Epidermal melanocyte (primary cell): ENCODE data around the gene ILKAP.
A peak's percentile ranks its signal among the peaks of the same experiment; 100 is the strongest.

ENCODE experiments used
- DNase-seq: peaks from one replicate; pipeline ENCODE4 v3.0.0; 2011; ENCODE audit warnings: low spot score; ENCODE audit not compliant: insufficient read length

Gene ILKAP

GRCh38 chr2:238237431-238238135 lies 34.1 kb upstream of the ILKAP start:
- DNase-seq = no peak

DNA sequence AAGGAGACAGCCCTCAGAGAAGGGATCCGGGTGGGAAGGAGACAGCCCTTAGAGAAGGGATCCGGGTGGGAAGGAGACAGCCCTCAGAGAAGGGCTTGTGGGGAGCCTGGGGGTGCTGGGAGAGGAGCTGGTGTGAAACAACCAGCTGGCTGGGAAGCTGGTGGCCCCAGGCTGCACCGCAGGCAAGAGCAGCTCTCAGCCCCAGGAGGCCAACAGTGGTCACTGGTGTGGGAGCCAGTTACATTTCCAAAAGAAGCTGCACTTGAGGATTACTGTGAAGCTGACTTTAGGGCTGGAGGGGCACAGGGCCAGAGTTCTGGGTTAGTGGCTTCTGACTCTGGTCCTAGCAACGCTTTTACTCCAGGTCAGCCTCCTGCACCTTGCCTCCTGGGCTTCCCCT lies 33.1 kb upstream of the ILKAP start:
- no peak for DNase-seq

DNA sequence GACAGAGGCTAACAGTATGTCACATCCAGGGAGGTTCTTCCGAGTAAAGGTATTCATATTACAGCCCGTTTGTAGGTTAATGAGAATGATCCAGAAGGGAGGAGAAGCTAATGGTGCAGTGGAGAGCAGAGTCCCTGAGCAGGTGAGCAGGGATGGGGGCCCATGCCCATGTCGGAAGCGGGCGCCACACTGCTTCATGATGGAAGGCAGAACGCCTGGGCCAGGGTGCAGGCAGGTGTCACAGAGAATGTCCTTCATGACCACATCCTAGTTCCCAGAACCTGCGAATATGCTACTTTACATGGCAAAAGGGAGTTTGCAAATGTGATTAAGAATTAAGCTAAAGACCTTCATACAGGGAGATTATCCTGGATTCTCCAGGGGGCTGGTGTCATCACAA lies 32.4 kb upstream of the ILKAP start:
- no peak for DNase-seq

DNA sequence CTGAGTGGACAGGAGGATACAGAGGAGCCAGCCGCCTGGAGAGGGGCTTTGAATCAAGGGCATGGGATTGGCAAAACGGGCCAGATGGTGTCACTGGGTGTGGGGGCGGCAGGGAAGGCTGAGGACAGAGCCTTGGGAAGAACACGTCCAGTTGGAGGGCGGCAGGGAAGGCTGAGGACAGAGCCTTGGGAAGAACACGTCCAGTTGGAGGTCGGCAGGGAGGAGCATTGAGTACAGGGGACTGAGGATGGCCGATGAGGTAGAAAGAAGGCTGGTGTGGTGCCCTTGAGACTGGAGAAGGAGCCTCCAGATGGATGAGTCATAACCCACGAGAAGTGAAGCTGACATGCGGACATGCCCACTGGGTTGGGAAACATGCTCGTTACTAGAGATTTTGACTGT lies 31.8 kb upstream of the ILKAP start:
- DNase-seq = no peak

DNA sequence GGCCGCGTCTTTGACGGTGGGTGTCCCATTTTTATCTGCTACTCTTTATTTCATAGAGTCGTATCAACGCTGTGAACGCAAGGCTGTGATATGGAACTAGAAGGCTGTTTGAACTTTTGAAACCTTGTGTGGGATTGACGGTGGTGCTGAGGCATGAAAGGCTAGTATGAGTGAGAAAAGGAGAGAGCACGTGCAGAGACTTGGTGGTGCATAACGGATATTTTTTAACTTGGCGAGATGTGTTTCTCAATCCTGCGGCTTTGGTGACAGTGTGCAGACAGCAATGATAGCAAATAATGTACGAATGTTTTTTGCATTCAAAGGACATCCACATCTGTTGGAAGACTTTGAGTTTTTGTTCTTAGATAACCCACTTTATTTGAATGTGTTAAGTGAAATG lies 30.1 kb upstream of the ILKAP start:
- DNase-seq = no peak

DNA sequence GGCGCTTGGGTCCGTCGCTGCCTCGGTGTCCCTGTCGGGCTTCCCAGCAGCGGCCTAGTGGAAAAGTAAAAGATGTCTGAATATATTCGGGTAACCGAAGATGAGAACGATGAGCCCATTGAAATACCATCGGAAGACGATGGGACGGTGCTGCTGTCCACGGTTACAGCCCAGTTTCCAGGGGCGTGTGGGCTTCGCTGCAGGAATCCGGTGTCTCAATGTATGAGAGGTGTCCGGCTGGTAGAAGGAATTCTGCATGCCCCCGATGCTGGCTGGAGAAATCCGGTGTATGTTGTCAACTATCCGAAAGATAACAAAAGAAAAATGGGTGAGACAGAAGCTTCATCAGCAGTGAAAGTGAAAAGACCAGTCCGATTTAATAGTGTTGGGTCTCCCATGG lies 28.3 kb upstream of the ILKAP start:
- DNase-seq = no peak

DNA sequence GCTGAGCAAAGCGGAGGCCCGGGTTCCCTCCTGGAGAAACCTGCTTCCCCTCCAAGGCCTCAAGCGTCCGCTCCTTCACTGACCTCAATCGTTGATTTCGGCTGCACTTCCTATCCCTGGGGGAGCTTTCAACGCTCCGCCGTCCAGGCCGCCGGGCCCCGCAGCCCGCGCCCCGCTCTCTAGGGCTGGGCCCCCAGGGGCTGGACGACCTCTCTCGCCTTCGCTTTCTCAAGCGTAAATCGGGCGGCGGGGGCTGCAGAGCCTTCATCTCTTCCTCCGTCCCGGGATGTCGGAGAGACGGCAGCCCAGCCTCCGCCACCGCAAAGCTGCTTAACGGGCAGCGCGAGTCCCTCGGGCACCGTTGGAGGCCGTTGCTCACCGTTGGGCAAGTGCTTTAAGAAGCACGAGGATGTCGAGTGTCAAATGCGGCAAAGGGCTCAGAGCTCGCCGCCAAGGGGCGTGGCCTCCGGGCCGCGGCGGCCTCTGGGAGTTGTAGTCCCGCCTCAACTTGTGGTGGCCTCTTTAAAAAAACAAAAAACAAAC lies 27.8 kb upstream of the ILKAP start:
- peak; percentile 86 for DNase-seq

DNA sequence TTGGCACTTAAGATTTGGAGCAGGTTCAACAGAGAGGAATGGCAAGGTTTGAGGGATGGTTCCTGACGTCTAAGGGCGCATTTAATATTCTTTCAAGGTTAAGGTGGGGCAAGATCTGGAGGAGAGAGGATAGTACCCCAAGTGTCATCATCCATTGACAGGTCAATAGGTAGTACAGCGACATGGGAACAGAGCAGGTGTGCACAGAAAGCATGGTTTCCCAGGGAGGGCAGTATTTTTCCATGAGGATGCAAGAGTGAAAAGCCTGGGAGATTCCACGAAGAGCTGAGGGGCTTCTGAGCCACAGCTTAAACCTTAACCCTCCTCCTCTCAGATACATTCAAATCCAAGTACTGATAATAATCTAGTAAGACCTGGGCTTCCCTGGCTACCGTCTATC lies 27.2 kb upstream of the ILKAP start:
- no peak for DNase-seq

GRCh38 chr2:238228700-238229099 lies 25.2 kb upstream of the ILKAP start:
- peak; percentile 93 for DNase-seq

- DNase-seq = no peak
Observed at GRCh38 chr2:238227587-238228032, 24.1 kb upstream of the ILKAP start.

GRCh38 chr2:238226698-238227586 lies 23.4 kb upstream of the ILKAP start:
- DNase-seq = no peak

DNA sequence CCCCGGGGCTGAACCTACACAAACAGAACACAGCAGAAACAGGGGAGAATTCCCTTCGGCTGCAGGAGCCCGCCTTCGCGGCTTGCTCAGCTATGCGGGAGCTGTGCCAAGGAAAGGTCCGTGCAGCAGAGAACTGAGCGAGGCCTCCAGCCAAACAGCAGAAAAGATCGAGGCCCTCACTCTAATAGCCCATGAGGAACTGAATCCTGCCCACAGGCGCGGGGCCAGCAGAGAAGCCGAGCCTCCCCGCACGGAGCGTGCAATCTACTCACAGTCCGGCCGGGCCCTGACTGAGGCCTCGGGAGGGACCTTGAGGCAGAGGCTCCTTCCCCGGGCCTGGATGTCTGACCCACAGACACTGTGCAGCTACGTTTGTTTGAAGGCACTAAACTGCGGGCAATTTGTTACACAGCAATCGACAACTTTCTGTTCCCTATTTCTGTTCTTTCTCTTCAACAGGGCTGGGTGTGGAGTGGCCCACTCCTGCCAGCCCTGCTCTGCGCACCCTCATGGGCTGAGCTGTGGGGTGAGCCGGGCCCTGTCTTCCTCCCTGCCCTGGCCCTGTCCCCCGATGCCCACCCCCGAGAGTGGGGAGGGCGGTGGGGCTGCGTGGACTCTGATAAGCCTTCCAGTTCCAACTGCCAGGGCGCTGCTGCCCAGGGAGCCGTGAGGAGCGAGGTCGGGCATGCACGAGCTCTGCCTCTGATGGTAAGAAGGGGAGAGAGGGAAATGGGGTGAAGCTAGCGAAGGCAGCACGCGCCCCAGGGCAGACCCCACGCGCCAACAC lies 22.6 kb upstream of the ILKAP start:
- no peak for DNase-seq

DNA sequence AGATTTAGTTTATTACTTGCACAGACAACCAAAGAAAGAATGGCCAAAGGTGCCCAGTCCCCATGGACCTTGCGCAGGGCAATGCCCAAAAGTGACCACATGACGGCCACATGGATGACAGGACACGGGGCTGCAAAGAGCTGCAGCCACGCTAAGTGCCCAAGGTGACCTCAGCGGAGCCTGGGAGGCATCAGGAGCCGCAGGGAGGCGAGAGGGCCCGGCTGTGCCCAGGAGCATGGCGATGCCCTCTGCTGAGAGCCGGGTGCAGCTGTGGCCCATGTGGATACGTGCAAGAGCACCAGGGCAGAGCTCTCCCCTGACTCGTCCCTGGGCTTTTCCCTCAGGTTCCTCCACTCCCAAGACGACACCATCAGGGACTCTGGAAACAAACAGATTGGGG lies 21.6 kb upstream of the ILKAP start:
- DNase-seq = no peak

DNA sequence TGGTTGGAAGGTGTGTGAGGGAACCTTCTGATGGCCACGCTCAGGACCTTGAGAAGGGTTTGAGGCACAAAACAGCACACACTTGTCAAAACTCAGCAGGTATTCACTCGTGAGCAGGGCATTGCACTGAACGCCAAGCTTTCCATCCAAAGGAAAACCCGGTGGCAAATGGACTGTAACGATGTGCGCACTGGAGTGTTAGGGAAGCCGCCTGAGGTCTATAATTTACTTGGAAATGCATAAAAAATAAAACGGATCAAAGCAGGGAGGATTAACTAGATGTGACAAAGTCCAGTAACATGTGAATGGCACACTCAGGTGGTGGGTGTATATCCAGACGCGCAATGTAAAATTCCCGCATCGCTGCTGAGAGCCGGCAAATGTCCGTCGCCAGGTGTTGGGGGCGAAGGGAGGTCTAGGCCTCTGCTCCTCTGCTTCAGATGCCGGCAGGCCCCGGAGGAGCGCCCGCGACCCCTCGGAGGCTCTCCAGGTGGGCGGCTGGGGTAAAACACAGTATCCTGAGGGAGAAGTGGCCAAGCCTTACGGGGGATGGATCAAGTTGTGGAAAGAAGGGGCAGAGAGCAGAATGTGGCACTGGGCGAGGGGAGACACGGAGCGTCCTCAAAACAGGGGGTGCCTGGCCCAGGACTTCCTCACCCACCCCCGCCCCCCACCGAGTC lies 21.0 kb upstream of the ILKAP start:
- DNase-seq = no peak

GRCh38 chr2:238220892-238221521 lies 17.5 kb upstream of the ILKAP start:
- no peak for DNase-seq

GRCh38 chr2:238220274-238220891 lies 16.9 kb upstream of the ILKAP start:
- no peak for DNase-seq

DNA sequence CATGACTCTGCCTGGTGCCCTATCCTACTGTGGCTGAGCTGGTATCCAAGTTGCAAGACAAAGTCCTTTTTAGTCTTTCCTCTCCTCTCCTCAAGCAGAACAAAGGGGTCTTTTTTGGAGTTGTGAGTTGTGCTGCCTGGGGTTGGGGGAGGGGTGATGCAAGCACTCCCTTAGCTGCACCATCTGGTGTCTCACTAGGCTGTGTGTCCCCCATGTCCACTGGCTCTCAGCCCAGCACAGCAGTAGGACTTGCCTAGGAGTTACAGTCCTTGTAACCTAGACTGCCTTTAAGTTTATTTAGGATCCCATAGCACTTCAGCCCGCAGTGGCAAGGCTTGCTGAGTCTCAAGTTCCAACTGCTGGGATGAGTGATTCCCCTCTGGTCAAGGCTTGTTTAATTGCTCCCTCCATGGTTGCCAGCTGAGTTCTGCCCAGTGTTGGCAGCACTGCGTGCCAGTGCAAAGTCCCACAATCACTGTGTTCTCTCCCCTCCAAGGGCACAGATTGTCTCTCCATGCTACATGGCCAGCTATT lies 13.2 kb upstream of the ILKAP start:
- no peak for DNase-seq

- no peak for DNase-seq
Observed at GRCh38 chr2:238207006-238207405, 3.5 kb upstream of the ILKAP start.

- DNase-seq = no peak
Observed at GRCh38 chr2:238203973-238204683, 633 bp upstream of the ILKAP start.
